Raji (cell line): ENCODE results near the gene GPR157.

Experiments used
- POLR2A ChIP-seq: IDR thresholded peaks from 2 replicates; pipeline ENCODE4 v1.6.1; 2011; ENCODE audit warnings: low read depth, low read length, control low read depth; ENCODE audit not compliant: insufficient read depth

The GPR157 gene

DNA sequence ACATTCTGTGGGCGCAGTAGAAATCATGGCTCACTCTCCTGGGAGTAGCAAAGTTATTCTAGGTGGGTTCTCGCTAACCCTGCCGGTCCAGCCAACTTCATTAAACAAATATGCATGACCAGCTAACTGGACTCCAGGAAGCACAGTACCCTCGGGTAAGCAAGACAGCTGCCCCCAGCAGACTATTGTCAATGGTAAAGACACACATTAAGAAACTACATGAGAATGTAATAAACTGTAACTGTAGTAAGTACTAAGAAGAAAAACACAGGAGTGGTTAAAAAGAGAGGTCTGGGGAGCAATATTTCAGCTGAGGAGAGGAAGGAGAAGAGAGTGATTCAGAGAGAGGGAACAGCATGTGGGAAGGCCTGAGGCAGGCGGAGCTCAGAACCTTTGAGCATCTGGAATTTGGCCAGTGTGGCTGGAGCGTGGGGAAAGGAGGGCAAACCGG, 66.9 kb downstream of the GPR157 start:
- no peak for TF ChIP-seq POLR2A

GRCh38 chr1:9061252-9061960, 67.5 kb downstream of the GPR157 start:
- TF ChIP-seq POLR2A, result no peak

GRCh38 chr1:9059891-9060744, 68.8 kb downstream of the GPR157 start:
- TF ChIP-seq POLR2A, result no peak

DNA sequence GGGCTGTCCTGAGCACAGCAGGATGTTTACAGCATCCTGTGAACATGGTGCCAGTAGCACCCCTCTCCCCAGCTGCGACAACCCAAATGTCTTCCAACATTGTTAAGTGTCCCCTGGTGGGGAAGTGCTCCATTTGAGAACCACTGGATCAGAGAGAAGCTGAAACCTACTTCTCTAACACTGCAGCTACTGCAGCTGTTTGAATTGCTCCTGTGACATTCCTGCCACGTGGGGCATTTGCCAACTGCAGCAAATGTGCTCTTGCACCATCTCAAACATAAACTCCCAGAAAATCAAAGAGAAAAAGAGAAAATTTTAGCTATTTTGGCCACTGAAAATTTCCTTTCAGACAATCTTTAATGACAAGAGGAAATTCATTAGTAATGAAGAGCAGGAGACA, 70.4 kb downstream of the GPR157 start:
- no peak for TF ChIP-seq POLR2A

- TF ChIP-seq POLR2A, result no peak
Measured at GRCh38 chr1:9057851-9058250, 71.1 kb downstream of the GPR157 start.

DNA sequence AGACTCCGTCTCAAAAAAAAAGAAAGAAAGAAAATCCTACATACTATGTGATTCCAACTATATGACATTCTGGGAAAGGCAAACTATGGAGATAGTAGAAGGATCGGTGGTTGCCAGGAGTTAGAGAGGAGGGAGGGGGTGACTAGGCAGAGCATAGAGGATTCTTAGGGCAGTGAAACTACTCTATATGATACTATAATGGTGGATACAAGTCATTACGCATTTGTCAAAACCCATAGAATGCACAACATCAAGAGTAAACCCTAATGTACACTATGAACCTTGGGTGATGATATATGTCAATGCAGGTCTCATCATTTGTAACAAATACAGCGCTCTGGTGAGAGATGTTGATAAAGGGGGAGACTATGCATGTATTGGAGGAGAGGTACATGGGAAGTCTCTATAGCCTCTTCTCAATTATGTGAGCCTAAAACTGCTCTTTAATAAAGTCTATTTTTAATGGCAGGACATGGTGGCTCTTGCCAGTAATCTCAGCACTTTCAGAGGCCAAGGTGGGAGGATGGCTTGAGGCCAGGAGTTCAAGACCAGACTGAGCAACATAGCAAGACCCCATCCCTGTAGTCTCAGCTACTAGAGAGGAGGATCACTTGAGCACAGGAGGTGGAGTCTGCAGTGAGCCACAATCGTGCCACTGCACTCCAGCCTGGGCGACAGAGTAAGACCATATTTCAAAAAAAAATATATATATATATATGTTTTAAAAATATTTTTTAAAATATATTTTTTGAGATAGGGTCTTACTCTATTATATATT, 76.4 kb downstream of the GPR157 start:
- TF ChIP-seq POLR2A, result no peak

- TF ChIP-seq POLR2A, result no peak
Measured at GRCh38 chr1:9051379-9051778, 77.5 kb downstream of the GPR157 start.

DNA sequence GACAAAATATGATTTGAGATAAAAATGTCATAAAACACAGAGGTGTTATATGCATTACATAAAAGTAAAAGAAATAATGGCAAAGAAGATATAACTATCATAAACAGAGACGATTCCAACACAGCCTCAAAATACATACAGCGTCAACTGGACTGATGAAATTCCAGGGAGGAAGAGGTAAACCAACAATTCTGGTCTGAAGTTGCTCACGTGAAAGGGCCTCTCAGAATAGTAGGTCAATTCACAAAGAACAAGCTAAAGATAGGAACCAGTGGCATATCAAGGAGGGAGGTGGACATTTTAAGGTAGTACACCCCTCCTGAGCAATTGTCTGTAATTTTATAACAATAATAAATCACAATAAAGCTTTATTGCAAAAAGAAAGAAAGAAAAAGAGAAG, 78.1 kb downstream of the GPR157 start:
- no peak for TF ChIP-seq POLR2A
